Glomerular visceral epithelial cell (primary cell): ENCODE measurements around the gene ANO10.

Experiments used
- DNase-seq: peaks from one replicate; pipeline ENCODE4 v3.0.0-alpha.2; 2016; ENCODE audit errors: extremely low spot score

Gene ANO10

GRCh38 chr3:43348852-43349574 lies 272.8 kb downstream of the ANO10 start:
- no peak for DNase-seq

DNA sequence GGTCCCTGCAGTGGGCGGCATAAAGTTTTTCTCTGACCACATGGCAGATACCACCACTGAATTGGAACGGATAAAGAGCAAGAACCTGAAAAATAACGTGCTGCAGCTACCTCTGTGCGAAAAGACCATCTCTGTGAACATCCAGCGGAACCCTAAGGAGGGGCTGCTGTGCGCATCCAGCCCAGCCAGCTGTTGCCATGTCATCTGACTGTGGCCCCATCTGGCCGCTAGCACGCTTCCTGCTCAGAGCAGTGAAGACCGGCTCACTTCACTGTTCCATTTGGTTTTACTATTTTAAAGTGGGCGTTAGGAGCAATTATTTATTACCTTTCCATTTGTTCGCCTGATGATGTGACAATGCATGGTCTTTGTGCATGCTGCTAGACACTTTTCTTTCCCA lies 273.5 kb downstream of the ANO10 start:
- DNase-seq = no peak

GRCh38 chr3:43347774-43348173 lies 274.0 kb downstream of the ANO10 start:
- no peak for DNase-seq

- no peak for DNase-seq
These were observed 274.6 kb downstream of the ANO10 start for GRCh38 chr3:43346978-43347749.

GRCh38 chr3:43345877-43346276 lies 275.9 kb downstream of the ANO10 start:
- DNase-seq = peak; percentile 11

DNA sequence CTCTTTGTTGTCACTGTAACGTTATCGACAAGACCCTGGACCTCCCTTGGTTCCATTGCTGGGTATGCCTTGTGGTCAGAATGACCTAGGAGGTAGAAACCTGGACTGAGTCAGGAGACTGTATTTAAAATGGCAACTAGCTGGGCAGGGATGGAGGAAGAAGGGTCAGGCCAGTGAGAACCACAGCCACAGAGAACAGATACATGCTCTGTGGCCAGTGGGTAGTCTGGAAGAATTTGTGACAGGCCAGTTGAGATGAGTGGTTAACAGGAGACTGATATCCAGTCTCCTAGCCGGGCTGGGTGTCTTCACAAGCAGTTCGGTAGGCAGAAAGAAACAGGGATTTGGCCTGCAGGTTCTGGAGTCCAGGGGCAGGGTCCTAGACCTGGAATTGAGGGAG lies 276.6 kb downstream of the ANO10 start:
- DNase-seq = no peak

DNA sequence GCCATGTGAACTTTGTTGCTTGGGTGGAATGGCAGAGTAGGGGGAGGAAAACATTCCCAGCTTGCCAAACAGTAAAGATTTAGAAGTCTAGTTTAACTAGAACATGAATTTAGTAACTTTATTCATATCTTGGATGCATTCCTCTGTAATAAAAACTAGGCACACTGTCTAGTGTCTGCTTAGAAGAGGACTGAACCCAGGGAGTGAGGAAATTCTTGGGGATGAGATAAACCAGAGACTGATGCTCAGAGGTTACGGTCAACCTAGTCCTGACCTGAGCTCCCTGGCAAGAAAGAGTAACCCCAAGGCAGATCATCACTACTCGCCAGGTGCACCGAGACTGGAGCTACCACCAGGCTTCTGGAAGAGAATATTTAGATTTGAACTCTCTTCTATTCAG lies 277.3 kb downstream of the ANO10 start:
- DNase-seq = no peak

- no peak for DNase-seq
These were observed 278.0 kb downstream of the ANO10 start for GRCh38 chr3:43343815-43344214.

DNA sequence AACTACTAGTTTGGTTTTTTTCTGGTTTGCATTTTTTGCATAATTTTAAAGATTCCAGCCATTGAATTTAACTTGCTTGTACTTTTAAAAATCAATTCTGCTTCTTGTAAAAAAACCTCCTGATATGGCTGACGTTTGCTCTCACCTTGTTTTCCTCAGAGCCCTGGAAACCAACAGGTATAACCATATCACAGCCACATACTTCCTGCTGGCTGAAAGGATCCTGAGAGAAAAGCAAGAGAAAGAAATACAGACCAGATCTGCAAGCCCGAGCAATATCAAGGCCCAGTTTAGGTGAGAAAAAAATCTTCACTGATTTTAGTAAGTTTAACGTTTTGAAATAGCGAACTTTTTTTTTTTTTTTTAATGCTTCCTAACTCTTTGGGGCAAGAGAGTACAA lies 278.6 kb downstream of the ANO10 start:
- no peak for DNase-seq

GRCh38 chr3:43341788-43342187 lies 280.0 kb downstream of the ANO10 start:
- no peak for DNase-seq

- no peak for DNase-seq
These were observed 281.4 kb downstream of the ANO10 start for GRCh38 chr3:43340403-43340802.

DNA sequence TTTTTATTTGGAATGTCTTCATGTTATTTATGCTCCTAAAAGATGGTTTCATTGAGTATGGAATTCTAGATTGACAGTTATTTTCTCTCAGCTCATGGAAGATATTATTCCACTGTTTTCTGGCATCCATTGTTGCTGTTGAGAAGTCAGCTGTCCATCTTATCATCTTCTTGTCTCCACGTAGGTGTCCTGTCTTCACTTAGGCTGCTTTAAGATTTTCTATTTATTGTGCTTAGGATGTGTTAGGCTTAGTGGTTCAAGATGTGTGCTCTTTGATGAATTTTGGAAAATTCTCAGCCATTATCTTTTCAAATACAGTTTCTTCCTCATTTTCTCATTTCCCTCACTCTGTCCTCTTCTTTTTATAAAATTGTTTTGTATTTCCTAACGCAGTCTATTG lies 283.5 kb downstream of the ANO10 start:
- DNase-seq = no peak

- DNase-seq = no peak
These were observed 286.0 kb downstream of the ANO10 start for GRCh38 chr3:43335799-43336198.

GRCh38 chr3:43334976-43335375 lies 286.8 kb downstream of the ANO10 start:
- no peak for DNase-seq

- DNase-seq = no peak
These were observed 290.4 kb downstream of the ANO10 start for GRCh38 chr3:43331381-43331780.

DNA sequence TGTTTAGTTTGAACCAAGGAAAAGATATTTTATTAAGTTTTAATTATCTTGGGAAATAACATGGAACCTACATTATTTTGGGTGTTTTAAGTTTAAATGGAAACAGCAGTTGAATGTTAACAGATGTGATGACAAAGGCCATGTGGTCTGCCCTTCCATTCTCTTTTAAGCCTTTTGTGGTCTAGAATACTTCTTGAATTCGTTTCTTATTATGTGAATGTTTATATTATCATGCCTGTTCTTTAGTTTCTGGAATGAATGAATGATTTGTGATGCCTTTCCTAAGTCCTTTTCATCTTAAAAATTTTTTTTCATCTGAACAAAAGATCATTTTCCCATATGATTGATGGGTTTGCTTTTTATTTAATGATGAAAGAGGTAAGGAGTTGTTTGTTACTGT lies 290.8 kb downstream of the ANO10 start:
- no peak for DNase-seq

- no peak for DNase-seq
These were observed 293.2 kb downstream of the ANO10 start for GRCh38 chr3:43328653-43329052.

- no peak for DNase-seq
These were observed 294.2 kb downstream of the ANO10 start for GRCh38 chr3:43327582-43327979.

DNA sequence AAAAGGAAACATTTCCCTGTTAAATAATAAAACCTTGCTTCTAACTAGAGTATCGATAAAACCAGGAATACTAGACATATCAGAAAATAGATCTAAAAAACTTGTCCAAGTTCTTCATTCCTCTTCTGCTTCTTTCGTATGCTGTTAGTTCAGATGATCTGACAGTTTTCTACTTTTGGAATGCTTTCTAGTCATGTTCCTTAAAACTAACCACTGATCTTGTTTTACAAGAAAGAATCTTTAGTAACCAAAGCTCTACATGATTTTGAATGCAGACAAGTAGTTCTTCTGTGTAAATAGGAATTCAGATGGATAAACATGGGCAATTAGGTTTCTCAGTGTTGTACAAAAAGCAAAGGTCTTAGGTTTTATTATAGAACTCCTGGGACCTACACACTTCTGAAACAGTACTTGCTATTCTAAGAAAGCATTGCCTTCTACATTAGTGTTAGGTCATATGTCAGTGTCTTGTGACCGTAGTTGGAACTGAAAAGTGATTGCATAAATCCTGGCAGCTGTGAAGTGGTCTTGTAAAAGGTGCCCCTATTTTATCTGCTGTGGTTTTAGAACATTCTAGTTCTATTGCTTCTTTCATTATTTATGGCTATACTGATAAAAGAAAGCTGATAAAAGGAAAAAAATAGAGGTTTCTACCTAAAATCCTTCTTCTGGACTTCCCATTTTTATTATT lies 294.8 kb downstream of the ANO10 start:
- no peak for DNase-seq

DNA sequence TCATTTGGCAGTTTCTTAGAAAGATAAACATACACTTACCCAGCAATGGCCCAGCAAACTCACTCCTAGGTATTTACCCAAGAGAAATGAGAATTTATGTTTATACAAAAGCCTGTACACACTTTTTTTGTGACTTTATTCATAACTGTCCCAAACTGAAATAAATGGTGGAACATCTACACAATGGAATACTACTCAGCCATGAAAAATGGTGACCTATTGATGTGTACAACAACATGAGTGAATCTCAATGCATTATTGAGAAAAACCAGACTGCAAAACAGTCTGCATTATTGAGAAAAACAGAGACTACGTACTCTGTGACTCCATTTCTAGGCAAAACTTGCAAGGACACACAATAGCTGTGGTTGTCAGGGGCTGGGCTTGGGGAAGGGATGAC lies 298.3 kb downstream of the ANO10 start:
- no peak for DNase-seq

DNA sequence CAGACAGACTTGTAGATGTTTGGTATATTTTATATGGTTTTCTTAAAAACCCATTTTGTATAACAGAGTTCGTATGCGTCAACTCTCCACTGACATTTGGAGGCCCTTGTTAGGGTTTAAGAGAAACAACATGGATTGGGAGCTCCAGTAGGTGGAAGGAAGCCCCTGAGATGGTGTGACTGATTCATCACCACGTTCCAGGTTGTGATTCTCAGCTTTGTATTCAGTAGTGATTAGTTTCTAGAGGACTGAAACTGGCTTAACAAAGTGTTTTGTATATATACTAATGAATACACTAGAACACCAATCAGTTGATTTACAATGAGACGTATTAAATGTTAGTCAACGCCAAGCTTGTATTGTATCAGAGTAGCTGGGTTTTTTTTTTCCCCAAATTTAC lies 301.5 kb downstream of the ANO10 start:
- DNase-seq = no peak

- DNase-seq = no peak
These were observed 302.0 kb downstream of the ANO10 start for GRCh38 chr3:43319794-43320193.

DNA sequence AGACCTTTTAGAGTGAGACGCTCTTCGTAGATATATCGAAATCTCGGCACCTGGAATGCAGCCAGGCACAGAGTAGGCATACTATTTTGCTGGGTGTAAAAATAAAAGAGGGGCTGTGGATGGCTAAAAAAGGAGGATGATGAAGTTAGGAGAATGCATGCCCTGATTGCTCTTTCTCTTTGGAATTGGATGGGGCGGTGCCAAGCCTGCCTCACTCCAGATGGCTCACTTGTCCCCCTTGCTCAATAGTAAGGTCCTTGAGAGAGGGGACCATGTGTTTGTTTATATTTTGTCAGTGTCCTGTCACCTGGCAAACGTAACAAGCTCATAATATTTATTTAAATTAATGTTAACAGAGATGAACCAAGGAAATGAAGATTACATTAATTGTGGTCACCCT lies 302.4 kb downstream of the ANO10 start:
- DNase-seq = no peak
